HTR-8/SVneo (cell line): ENCODE results near the gene TKTL2.

Experiments used
- DNase-seq: peaks from one replicate; pipeline ENCODE4 v3.0.0; 2011; ENCODE audit warnings: low spot score, mixed read lengths; ENCODE audit not compliant: insufficient read length
- FAIRE-seq: peaks from 2 replicates; lab custom pipeline; 2011; peaks lifted over from hg19 to GRCh38; lab: Jason Lieb, UNC

TKTL2 gene, protein sequence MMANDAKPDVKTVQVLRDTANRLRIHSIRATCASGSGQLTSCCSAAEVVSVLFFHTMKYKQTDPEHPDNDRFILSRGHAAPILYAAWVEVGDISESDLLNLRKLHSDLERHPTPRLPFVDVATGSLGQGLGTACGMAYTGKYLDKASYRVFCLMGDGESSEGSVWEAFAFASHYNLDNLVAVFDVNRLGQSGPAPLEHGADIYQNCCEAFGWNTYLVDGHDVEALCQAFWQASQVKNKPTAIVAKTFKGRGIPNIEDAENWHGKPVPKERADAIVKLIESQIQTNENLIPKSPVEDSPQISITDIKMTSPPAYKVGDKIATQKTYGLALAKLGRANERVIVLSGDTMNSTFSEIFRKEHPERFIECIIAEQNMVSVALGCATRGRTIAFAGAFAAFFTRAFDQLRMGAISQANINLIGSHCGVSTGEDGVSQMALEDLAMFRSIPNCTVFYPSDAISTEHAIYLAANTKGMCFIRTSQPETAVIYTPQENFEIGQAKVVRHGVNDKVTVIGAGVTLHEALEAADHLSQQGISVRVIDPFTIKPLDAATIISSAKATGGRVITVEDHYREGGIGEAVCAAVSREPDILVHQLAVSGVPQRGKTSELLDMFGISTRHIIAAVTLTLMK

DNA sequence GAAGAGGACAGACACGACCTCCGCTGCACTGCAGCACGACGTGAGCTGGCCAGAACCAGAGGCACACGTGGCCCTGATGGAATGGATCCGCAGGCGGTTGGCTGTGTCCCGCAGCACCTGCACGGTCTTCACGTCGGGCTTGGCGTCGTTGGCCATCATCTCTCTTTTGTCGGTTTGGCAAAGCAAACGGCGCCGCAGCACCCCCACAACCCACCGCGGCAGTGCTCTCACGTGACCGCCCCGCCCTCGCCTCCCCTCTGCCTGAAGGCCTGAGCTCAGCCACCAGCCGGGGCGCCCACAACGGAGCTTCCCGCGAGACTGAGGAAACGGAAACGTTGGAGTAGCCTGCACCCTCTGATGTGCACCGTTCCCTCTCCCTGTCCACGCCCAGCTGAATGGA lies at the start of gene TKTL2:
TKTL2 (minus strand) TSS at position 179 of the 400 bp plus-strand sequence; CDS start at position 159, 20 bp downstream.
- no peak for DNase-seq
- FAIRE-seq = no peak

DNA sequence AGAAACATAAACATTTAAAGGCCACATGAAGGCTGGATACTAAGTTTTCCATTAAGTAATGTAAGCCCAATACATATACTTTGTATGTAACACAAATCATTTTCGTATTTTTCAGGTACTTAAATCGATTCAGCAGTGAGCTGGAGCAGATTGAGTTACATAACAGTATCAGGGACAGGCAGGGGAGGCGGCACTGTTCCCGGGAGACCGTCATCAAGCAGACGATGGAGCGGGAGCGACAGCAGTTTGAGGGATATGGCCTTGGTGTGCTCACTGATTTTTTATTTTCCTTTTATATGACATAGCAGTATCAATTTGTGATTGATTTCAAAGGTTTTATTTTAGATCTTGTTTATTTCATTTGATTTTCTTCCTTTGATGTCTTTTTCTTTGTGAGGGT lies 41.6 kb upstream of the TKTL2 start:
- FAIRE-seq = no peak
- no peak for DNase-seq

DNA sequence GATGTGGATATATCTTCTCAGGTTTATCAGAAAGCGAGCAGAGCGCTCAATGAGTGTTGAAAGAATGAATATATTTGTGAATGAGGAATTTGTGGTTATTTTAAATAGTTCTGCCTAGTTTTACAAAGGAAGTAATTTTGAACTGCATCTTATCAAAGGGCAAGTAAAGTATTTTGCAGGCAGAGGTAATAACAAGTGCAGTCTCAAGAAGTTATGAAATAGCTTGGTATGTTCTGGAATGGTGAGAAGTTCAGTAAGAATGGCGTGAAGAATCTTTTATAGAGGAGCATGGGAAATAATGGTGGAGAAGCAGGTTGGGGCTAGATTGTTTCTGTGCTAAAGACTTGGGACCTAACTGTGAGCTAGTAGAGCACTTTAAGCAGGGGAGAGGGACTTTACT lies 31.8 kb upstream of the TKTL2 start:
- FAIRE-seq = no peak
- no peak for DNase-seq

DNA sequence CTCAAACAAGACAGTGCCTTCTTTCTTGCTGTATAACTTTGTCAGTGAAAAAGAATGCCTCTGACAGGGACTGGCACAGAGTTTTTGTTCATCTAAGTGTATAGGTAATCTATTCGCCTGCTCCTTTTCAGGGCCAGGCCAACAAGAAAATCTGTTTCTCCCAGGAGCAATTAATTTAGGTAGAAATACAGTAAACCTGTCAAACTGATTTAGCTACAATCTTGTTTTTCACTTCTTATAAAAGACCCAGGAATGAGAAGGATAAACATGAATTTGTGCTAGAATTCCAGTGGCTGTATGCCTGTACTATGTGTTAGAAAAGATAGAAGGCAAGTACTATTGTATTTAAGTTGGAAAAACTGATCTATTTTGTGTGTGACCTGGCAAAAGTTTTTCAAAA lies 27.0 kb upstream of the TKTL2 start:
- FAIRE-seq (no peak), DNase-seq (no peak)

DNA sequence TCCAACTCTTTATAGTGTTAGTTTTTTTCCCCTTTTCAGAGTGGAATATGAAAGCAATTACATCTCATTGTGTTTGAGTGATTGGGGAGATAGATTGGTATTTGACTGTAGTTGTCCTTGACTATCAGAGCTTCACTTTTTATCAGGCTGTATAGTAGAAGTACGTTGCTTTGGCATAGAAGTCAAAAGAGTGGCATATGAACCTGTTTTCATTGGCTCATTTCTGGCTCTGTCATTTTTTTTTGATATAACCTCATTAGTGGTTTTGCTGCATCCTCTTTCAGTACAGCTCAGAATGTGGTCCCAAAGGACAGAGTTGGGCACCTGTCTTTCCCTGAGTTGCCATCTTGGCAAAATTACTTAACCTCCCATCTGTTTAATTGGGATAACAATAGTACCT lies 22.3 kb upstream of the TKTL2 start:
- no peak for FAIRE-seq
- DNase-seq = no peak

DNA sequence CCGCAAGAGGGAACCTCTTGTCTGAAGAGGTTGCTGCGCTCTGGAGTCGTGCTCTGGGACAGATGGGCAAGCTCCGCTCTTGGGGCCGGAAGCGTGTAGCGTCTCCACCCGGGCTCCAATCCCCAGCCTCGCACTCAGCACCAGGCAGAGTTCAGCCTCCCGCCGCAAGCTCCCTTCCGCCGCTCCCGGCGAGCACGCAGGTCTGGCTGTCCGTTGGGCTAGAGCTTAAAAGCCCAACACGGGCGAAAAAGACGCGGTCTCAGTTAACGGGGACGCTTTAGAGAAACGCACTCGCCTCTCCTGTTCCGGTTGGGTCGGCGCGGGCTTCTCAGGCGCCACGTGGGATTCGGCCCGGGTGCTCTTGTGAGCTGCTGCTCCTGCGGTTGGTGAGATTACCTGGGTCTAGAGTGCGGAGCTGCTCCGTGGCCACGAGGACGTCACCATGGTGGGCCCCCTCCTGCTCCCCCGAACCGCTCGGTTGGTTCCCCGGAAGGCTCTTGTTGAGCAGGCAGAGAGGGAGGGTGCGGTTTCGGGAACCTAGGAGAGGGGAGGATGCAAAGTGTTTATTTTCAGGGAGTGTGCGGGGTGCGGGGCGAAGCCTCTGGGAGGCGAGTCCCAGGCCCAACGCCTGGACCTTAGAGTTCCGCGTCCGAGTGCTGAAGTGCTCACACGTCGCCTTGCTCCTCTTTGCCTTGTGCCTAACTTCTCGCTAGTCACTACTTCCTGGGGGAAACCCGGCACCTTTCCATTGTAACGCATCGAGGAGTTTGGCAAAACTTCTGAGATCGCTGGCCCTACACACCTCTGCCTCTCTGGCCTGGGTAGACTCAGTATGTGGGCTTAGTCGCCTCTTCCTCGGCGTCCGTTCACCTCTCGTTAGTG lies 21.0 kb upstream of the TKTL2 start, which contains the start of gene TMA16:
TMA16 (plus strand) TSS at position 331 of the 882 bp plus-strand sequence; CDS start at position 443, 112 bp downstream.
- FAIRE-seq (no peak), DNase-seq (peak; percentile 64)

DNA sequence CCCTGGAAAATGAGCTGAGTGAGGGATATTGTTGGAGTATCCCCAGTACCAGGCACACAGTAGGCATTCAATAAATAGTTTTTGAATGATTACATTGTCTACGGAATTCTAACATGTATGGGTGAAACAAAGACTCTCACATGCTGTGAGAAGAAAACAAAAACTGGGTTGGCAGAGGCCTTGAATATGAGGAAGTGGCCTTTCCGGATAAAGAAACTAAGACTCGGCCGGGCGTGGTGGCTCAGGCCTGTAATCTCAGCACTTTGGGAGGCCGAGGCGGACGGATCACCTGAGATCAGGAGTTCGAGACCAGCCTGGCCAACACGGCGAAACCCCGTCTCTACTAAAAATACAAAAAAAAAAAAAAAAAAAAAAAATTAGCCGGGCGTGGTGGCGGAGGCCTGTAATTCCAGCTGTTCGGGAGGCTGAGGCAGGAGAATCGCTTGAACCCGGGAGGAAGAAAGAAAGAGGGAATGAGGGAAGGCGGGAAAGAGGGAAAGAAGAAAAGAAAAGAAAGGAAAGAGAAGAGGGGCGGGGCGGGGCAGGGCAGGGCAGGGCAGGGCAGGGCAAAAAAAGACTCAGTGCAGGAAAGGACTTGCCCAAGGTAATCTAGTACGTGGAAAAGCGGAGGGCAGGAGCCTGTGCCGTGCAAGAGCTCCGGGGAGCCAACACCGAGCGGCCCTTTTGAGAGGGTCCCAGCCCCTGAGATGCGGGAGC lies 20.2 kb upstream of the TKTL2 start:
- FAIRE-seq (no peak), DNase-seq (no peak)

DNA sequence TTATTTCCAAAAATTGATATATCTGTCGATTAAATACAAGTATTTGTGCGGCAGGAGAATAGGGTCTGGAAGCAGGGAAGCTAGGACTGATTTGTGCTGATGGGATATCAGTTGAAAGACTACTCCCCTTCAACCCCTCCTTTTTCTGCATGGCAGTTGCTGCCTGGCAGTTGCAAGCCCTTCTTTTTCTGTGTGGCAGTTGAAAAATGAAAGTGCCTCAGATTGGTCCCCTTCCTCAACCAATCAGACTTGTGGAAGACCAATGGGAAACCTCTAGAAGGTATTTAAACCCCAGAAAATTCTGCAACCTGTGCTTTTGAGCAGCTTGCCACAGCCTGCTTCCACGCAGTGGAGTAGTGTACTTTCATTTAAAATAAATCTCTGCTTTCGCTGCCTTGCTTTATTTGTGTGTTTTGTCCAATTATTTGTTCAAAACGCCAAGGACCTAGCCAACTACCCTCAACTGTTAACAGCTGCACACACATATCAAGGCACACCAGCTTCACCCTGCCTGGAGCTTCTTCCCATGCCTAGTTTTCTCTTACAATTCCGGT lies 19.5 kb upstream of the TKTL2 start:
- FAIRE-seq (no peak), DNase-seq (no peak)

DNA sequence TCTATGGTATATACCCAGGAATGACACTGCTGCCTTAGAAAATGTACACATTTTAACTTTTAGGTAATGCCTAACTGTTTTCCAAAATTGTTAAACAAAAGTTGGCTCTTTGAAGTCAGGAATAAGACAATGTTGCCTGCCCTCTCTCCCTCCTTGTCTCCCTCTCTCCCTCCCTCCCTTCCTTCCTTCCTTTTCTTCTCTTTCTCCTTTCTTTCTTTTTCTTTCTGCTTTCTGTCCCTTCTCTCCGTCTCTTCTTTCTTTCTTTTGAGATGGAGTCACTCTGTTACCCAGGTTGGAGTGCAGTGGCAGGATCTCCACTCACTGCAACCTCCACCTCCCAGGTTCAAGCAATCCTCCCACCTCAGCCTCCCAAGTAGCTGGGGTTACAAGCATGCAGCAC lies 16.4 kb upstream of the TKTL2 start:
- FAIRE-seq = no peak
- no peak for DNase-seq

DNA sequence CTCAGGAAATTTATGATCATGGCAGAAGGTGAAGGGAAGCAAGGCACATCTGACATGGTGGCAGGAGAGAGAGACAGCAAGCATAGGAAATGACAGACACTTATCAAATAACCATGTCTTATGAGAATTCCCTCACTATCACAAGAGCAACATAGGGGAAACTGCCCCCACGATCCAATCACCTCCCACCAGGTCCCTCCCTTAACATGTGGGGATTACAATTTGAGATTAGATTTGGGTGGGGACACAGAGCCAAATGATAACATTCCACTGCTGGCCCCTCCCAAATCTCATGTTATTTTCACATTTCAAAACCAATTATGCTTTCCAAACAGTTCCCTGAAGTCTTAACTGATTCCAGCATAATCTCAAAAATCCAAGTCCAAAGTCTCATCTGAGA lies 12.8 kb upstream of the TKTL2 start:
- no peak for DNase-seq
- FAIRE-seq = no peak

DNA sequence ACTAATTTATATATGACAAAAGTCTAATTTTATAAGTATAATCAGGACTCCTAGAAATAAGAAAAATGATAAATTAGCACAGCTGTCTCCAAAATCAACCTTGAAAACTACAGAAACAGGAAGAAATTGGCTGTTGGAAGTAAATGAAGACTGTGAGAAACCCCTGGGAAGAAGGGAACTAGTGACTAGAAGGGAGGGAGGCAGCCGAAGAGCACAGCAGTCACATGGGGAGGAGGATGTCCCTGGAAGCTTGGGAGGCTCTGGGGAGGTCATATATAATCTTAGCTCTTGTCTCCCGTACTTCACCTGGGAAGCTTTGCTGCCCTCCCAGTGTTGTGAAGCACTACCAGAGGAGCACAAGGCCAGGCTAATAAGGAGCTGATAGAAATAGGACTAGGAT lies 12.0 kb upstream of the TKTL2 start:
- FAIRE-seq (no peak), DNase-seq (no peak)

DNA sequence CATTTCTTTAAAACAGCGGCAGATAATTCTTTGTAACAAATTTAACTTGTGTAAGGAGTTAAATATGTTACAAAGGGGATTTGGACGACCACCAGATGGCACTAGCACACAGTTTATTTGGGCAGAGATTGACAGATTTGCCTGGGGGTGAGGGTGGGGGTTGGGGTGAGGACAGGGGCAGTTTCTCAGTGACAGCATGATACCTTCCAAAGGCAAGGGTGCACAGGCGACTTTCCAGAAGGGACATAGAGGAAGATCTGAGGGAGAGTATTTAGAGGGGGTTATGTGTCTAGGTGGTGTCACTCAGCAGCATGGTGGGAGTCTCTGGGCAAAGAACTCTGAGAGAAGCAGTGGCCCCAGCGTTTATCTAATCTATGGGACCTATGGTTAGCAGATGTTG lies 11.4 kb upstream of the TKTL2 start:
- FAIRE-seq (no peak), DNase-seq (no peak)

DNA sequence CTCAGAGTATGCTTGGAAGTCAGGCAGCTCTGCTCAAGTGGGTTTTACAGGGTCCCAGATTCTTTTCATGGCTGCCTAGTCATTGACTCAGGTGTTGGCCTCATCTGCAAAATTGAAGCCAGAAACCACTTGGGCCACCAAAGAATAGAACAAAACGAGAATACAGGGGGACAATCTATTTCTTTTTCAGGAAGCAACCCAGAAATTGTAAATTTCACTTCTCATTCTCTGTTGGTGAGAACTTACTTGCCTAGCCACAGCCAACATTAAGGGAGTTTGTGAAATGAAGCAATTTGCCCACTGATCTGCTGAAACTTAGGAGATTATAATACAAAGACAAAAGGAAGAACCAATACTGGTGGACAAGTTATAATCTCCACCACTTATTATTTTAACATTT lies 8.6 kb upstream of the TKTL2 start:
- DNase-seq (no peak), FAIRE-seq (no peak)

DNA sequence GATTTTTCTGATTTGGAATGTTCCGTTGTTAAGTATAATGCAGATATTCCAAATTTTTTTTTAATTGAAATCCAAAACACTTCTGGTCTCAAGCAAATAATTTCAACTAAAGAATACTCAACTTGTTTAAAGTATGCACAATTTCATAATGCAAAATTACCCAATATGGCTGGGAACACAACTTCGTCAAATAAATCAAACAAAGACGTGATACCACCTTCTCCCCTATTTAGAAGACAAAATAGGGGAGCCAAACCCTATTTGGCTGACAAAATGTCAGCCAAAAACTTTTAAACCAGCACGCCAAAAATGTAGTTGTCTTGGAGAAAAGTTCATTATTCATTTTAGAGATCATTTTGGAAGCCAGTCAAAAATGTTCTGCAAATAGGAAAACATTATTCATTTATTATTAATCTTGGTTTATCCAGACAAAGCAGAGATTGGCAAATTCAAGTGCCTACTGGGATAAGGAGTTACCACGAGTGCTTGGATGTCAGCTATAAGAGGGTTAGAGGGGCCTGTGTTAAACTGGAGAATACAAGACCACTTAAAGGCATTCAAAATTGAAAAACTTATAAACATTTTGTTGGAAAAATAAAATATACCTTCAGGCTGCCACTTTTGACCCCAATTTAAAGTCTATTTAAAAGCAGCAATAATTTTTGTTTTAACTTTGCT lies 3.3 kb upstream of the TKTL2 start:
- FAIRE-seq (no peak), DNase-seq (no peak)

DNA sequence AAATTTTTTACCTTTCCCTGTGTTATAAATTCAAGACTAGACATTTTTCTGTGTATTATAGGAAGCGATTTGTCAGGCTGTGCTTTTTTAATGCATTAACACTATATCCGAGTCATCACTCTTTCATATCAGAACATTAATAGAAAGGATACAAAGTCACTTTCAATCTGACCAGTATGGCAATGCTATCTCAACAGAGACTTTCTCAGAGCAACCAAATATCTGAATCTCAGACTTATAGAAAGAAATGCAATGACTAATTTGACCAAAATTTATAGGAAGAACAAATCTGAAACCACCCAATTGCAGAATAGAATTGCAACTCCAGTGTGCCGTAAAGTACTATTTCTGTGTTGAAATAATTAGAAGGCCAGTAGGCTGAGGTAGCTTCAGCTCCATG lies 473 bp upstream of the TKTL2 start:
- no peak for FAIRE-seq
- DNase-seq = no peak

DNA sequence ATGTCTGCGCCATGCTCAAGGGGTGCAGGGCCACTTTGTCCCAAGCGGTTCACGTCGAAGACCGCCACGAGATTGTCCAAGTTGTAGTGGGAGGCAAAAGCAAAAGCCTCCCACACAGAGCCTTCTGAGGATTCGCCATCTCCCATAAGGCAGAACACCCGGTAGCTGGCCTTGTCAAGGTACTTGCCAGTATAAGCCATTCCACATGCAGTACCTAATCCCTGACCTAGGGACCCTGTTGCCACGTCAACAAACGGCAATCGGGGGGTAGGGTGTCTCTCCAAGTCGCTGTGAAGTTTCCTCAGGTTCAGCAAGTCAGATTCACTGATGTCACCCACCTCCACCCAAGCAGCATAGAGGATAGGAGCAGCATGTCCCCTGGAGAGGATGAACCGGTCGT lies 424 bp downstream of the TKTL2 start:
- FAIRE-seq (peak; percentile 28), DNase-seq (no peak)

DNA sequence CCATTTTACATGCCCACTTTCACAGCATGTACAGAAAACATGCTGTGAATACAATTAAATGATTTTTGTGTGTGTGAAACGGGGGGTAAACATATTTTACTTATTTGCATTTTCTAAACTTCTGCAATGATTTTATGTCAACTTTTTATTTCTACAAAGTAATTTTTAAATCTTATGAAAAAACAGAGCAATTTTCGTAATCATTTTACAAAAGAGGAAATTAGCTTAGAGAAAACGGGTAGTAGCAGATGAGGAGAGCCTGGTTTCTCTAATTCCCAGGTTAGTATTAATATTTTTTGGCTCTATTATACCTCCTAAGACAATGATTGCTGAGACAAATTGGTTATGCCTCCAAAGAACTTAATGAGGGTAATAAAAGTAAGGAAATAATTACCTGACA lies 3.2 kb downstream of the TKTL2 start:
- DNase-seq (no peak), FAIRE-seq (no peak)

DNA sequence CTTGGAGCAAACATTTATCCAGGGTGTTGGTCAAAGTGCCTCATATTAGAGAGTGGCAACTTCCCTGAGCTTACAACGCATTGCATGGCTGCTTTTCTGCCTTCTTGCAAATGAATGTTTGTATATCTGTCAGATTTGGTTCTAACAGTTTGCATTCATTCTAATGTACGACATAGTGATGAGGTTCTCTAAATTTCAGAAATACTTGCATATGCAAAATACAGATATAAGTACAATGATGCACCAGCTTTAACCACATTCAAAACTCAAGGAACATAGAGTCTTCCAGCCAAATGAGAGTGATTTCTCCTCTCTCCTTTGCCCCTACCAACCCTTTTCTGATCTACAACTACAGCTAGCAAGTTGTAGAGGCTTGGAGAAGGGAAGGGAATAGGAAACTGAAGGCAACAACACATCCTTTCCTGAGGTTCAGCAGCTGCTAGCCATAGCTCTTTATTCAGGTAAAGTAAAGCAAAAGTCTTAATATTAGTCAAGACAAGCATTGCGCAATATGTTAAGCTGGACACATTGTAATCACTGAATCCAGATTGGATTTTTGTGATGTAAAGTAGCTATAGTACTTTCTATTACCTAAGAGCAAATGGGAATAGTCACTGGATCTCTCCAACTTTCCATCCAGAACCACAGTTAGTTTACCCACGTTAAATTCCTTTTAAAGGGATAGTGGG lies 6.3 kb downstream of the TKTL2 start:
- no peak for FAIRE-seq
- DNase-seq = no peak

DNA sequence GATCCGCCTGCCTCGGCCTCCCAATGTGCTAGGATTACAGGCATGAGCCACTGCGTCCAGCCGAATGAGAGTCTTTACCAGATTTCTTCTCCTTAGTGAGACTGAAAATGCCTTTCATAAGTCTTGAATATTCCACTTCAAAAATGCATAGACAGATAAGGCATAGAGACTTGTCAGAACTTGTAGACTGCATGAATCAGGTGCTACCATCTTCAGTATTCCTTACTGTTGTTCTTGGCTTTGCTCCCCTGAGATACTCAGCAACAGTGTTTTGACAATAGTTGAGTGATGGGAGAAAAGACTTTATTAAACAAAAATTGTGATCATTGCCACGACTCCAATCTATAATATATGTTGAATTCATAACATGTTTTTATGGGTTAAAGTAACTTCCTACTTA lies 11.0 kb downstream of the TKTL2 start:
- FAIRE-seq (no peak), DNase-seq (no peak)
